VCaP (cell line): ENCODE data around the gene CACNA2D3.

Experiments
- H3K27ac ChIP-seq: fragments of 450-650 bp; 2 replicates; pipeline ENCODE4 v1.5.1; 2017
- CTCF ChIP-seq: fragments of 450-650 bp; conservative IDR thresholded peaks from 2 replicates; pipeline ENCODE4 v1.5.1; 2017; ENCODE audit warnings: mild to moderate bottlenecking, moderate library complexity

The CACNA2D3 gene

GRCh38 chr3:54756330-54756731 is 634.0 kb downstream of the CACNA2D3 start:
- no peak overlapping the region for H3K27ac ChIP-seq
- no peak for TF ChIP-seq CTCF

- TF ChIP-seq CTCF = no peak
- H3K27ac ChIP-seq = no peak overlapping the region
Observed at GRCh38 chr3:54758461-54758860, 636.1 kb downstream of the CACNA2D3 start.

GRCh38 chr3:54759166-54759565 is 636.8 kb downstream of the CACNA2D3 start:
- no peak for TF ChIP-seq CTCF
- no peak overlapping the region for H3K27ac ChIP-seq

GRCh38 chr3:54760201-54760600 is 637.8 kb downstream of the CACNA2D3 start:
- no peak overlapping the region for H3K27ac ChIP-seq
- TF ChIP-seq CTCF = no peak

GRCh38 chr3:54761637-54762036 is 639.3 kb downstream of the CACNA2D3 start:
- no peak for TF ChIP-seq CTCF
- no peak overlapping the region for H3K27ac ChIP-seq

GRCh38 chr3:54764911-54765310 is 642.6 kb downstream of the CACNA2D3 start:
- H3K27ac ChIP-seq = no peak overlapping the region
- TF ChIP-seq CTCF = no peak

GRCh38 chr3:54771050-54771449 is 648.7 kb downstream of the CACNA2D3 start:
- TF ChIP-seq CTCF = no peak
- no peak overlapping the region for H3K27ac ChIP-seq

GRCh38 chr3:54772051-54772450 is 649.7 kb downstream of the CACNA2D3 start:
- H3K27ac ChIP-seq = peak overlapping the region; percentile 45
- TF ChIP-seq CTCF = no peak
